Peyer's patch (tissue), 4 donors: ENCODE results near the gene GSTA5.

Experiments
- CTCF ChIP-seq, 6 experiments: fragments of 450-650 bp in 4 of 6; fragments of 200-600 bp in 2 of 6; sonication (generic) in 1 of 6; IDR thresholded peaks; one replicate each; pipeline ENCODE4 v1.5.1; 2017 to 2019; ENCODE audit warnings: antibody characterized with exemption in 6 of 6, mild to moderate bottlenecking in 3 of 6, moderate library complexity in 1 of 6
- POLR2A ChIP-seq, 2 donors: fragments of 450-650 bp; IDR thresholded peaks; one replicate each; pipeline ENCODE4 v1.5.1; 2017; ENCODE audit warnings: antibody characterized with exemption in 2 of 2, mild to moderate bottlenecking in 2 of 2, moderate library complexity in 2 of 2

GRCh38 chr6:52815167-52816092 is 25.2 kb downstream of the GSTA5 start:
- TF ChIP-seq CTCF (IDR thresholded peaks at IDR 0.05) (peak in 5 of 6 experiments; percentile 21 to 69 (median 60)), POLR2A (IDR thresholded peaks at IDR 0.05) (no peak)
